Muscle layer of duodenum (tissue), 2 donors: ENCODE data around the gene POLR2L.

Experiments used
- H3K27ac ChIP-seq: one replicate; pipeline ENCODE4 v1.7.0; 2013; ENCODE audit warnings: mild to moderate bottlenecking, low read length
- H3K27me3 ChIP-seq: one replicate; pipeline ENCODE4 v1.7.0; 2013; ENCODE audit warnings: low read depth, mild to moderate bottlenecking, control low read depth, low read length
- H3K36me3 ChIP-seq, 2 donors: one replicate each; pipeline ENCODE4 v1.7.0; 2013; ENCODE audit warnings: low read length in 2 of 2, control low read depth in 1 of 2, mild to moderate bottlenecking in 1 of 2; ENCODE audit not compliant: insufficient read depth in 2 of 2, control insufficient read depth in 1 of 2
- H3K4me1 ChIP-seq, 2 donors: one replicate each; pipeline ENCODE4 v1.7.0; 2013; ENCODE audit warnings: low read length in 2 of 2, mild to moderate bottlenecking in 2 of 2, control low read depth in 1 of 2, moderate library complexity in 1 of 2; ENCODE audit not compliant: insufficient read depth in 2 of 2, control insufficient read depth in 1 of 2
- H3K4me3 ChIP-seq, 2 donors: one replicate each; pipeline ENCODE4 v1.7.0; 2013; ENCODE audit warnings: low read length in 2 of 2, low read depth in 1 of 2, mild to moderate bottlenecking in 1 of 2
- H3K9me3 ChIP-seq, 2 donors: one replicate each; pipeline ENCODE4 v1.7.0; 2013; ENCODE audit warnings: low read length in 2 of 2, control low read depth in 1 of 2, mild to moderate bottlenecking in 1 of 2; ENCODE audit not compliant: control insufficient read depth in 1 of 2
- donor health status: healthy.

Gene POLR2L

GRCh38 chr11:842370-843002, at the start of gene POLR2L, which contains the start of gene TSPAN4:
POLR2L (minus strand) TSS chr11:842529; CDS start chr11:842508, 21 bp downstream.
TSPAN4 (plus strand) TSS chr11:842852; CDS start chr11:850305, 7,453 bp downstream.
- H3K9me3 ChIP-seq: no peaks in the 10 kb centered on the region
- H3K36me3 ChIP-seq: peaks cover 10 to 32% of the 10 kb centered on the region in 2 donors
- H3K27me3 ChIP-seq: no peaks in the 10 kb centered on the region
- H3K4me1 ChIP-seq: peaks cover 11 to 56% of the 10 kb centered on the region in 2 donors
- H3K27ac ChIP-seq: peak within 1 kb of the TSS; percentile 45
- H3K4me3 ChIP-seq: peak within 1 kb of the TSS; percentile 74 to 99

- Histone ChIP-seq H3K9me3 (no peaks in the 10 kb centered on the region), H3K4me1 (no peaks in the 10 kb centered on the region), H3K4me3 (no peak overlapping the region), H3K36me3 (peaks cover 0 to 34% of the 10 kb centered on the region in 2 donors), H3K27ac (no peak overlapping the region), H3K27me3 (no peaks in the 10 kb centered on the region)
Observed at GRCh38 chr11:890794-891540, 48.6 kb upstream of the POLR2L start.

DNA sequence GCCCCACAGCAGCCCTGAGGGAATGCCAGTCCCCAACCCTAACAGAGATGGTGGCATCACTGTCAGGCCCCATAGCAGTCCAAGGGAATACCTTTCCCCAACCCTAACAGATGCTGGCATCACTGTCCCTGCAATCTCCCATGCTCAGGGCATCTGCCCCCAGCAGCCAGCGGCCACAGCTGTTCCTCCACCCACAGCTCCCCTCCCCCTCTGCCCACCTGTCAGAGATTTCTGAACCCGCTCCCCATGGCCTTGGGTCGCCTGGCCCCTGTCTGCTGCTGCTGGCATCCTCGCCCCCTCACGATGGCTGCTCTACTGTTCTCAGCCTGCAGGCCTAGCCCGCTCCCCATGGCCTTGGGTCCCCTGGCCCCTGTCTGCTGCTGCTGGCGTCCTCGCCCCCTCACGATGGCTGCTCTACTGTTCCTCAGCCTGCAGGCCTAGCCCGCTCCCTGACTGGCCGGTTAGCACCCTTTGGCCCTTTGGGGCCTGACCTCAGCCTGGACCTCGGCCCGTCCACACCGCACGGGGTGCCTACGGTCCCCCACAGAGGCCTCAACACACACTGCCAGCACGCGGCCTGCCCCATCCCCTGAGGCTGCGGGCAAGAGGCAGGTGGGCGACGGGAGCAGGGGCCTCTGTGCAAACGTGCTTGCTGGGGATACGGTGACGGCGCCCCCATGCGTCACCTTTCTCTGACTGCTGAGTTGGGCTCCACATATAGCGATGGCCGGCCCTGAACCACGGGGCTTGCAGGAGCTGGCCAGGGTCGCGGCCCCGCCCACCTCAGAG, 47.6 kb upstream of the POLR2L start:
- Histone ChIP-seq H3K4me1 (no peaks in the 10 kb centered on the region), H3K27me3 (no peaks in the 10 kb centered on the region), H3K9me3 (no peaks in the 10 kb centered on the region), H3K36me3 (peaks cover 0 to 34% of the 10 kb centered on the region in 2 donors), H3K4me3 (no peak overlapping the region), H3K27ac (no peak overlapping the region)

DNA sequence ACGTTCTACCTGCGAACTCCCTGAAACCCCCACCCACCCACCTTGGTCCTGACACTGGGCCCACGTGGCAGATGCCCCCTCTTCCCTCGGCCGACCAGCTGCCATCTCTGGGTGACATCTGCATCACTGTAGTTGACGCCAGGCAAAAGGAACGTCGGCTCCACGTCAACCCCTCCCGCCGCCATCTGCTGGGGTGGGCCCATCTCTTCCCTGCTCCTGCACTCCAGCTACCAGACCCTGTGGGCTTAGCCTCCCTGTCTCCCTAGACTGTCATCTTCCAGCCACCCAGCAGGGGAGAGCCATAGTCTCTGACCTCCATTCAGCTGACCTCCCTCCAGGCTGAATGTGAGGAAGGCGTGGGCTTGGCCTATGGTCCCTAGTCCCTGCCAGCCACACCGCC, 46.9 kb upstream of the POLR2L start:
- Histone ChIP-seq H3K4me3 (no peak overlapping the region), H3K36me3 (peaks cover 0 to 34% of the 10 kb centered on the region in 2 donors), H3K27me3 (no peaks in the 10 kb centered on the region), H3K4me1 (no peaks in the 10 kb centered on the region), H3K9me3 (no peaks in the 10 kb centered on the region), H3K27ac (no peak overlapping the region)

GRCh38 chr11:888310-889212, 46.2 kb upstream of the POLR2L start:
- no peaks in the 10 kb centered on the region for H3K27me3 ChIP-seq
- no peak overlapping the region for H3K27ac ChIP-seq
- H3K4me3 ChIP-seq: no peak overlapping the region
- no peaks in the 10 kb centered on the region for H3K9me3 ChIP-seq
- peaks cover 0 to 34% of the 10 kb centered on the region in 2 donors for H3K36me3 ChIP-seq
- H3K4me1 ChIP-seq: no peaks in the 10 kb centered on the region

DNA sequence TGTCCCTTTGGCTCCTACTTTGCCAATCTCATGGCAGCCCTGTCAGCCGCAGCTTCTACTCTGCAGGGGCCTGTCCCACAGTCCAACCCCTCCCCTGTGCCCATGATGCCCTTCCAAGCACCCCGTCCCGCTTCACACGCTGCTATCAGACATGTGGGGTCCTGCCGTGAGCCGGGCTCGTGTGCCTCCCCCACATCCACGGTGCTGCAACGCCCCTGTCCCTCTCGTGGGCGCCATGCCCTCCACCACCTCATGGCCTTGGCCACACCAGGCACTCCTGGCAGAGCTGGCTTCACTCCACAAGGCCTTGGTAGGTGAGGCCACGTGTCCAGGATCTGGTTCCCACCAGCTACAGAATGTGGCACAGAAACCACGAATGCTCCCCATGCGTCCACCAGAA, 45.3 kb upstream of the POLR2L start:
- H3K27ac ChIP-seq: no peak overlapping the region
- H3K36me3 ChIP-seq: peaks cover 0 to 42% of the 10 kb centered on the region in 2 donors
- H3K4me3 ChIP-seq: no peak overlapping the region
- no peaks in the 10 kb centered on the region for H3K4me1 ChIP-seq
- H3K27me3 ChIP-seq: no peaks in the 10 kb centered on the region
- H3K9me3 ChIP-seq: no peaks in the 10 kb centered on the region

DNA sequence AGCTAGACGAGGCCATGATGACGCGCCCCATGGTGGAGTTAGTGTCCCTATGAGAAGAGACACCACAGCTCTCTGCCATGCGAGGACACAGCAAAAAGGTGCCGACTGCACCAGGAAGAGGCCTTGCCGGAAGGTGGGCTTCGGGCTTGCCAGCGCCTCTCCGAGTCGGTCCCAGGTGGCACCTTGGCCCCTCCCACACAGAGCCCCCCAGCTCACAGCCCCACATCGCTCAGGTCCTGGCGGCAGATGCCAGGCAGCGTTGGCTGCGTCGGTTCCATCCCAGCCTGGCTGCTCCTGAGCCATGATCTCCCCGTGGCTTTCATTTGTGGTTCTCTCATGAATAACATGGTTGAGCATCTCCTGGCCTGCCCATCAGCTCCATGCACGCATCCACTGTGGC, 44.2 kb upstream of the POLR2L start:
- no peaks in the 10 kb centered on the region for H3K27me3 ChIP-seq
- no peaks in the 10 kb centered on the region for H3K4me1 ChIP-seq
- no peak overlapping the region for H3K27ac ChIP-seq
- H3K4me3 ChIP-seq: no peak overlapping the region
- peaks cover 0 to 44% of the 10 kb centered on the region in 2 donors for H3K36me3 ChIP-seq
- H3K9me3 ChIP-seq: no peaks in the 10 kb centered on the region

DNA sequence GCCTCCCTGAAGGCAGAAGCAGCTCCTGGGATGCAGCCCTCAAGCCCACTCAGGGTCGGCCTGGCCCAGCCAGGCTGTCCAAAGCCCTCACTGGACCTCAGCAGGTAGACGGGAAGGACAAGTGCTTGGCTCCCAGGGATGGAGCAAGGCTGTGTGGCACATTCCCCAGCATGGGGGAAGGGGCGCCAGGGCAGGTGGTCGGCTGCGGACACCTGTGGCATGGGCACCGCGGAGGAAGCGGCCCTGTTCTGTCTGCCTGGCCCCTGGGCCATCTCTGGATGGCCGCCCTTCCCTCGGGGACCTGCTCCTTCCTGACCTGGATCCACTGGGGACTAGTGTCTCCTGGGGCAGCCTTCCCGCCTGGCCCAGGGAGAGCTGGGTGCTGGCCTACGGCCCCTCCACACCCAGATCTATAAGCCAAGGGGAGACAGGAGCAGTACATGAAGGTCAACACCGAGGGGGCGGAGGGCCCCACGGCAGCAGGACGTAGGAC, 42.3 kb upstream of the POLR2L start:
- H3K27ac ChIP-seq: no peak overlapping the region

DNA sequence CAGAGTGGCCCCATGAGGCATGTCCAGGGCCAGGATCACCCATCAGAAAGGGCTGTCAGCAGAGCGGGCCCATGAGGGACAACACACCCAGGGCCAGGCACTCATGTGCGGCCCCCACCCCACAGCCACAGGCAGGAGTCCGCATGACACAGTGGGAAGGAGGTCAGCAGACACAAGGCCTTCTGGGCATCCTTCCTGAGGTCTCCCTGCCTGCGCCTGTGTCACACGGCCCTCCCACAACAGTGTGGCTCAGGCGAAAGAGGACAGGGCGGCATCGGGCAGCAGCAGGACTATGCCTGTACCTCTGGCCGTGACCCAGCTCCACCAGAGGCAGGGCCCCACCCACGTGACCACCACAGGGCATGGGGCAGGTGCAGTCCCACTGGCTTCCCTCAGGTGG, 41.2 kb upstream of the POLR2L start:
- no peak overlapping the region for H3K4me3 ChIP-seq
- peaks cover 0 to 51% of the 10 kb centered on the region in 2 donors for H3K36me3 ChIP-seq
- H3K9me3 ChIP-seq: no peaks in the 10 kb centered on the region
- H3K27me3 ChIP-seq: no peaks in the 10 kb centered on the region
- H3K4me1 ChIP-seq: no peaks in the 10 kb centered on the region
- H3K27ac ChIP-seq: no peak overlapping the region

More for the DNA sequence above, 42.3 kb upstream of the POLR2L start:
- Histone ChIP-seq H3K36me3 (peaks cover 0 to 54% of the 10 kb centered on the region in 2 donors), H3K4me1 (no peaks in the 10 kb centered on the region), H3K9me3 (no peaks in the 10 kb centered on the region), H3K27me3 (no peaks in the 10 kb centered on the region), H3K4me3 (no peak overlapping the region)

DNA sequence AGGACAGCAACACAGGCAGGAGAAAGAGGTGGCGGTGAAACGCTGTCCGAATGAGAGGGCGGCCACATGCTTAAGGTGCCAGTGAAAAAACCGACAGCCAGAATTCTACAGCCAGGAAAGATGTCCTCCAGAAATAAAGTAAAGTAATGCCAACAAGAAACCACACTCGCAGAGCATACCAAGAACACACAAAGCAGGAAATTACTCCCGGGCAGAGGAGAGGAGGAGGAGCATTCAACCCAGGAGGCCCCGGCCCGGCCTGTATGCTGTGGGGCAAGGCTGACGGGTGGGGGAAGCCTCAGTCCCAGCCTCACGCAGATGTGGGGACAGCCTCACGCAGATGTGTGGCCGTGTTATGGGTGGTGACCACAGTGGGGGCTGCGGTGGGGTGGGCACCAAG, 40.3 kb upstream of the POLR2L start:
- H3K27me3 ChIP-seq: no peaks in the 10 kb centered on the region
- no peaks in the 10 kb centered on the region for H3K4me1 ChIP-seq

More for the DNA sequence above, 40.3 kb upstream of the POLR2L start:
- peaks cover 0 to 43% of the 10 kb centered on the region in 2 donors for H3K36me3 ChIP-seq
- H3K27ac ChIP-seq: no peak overlapping the region
- no peaks in the 10 kb centered on the region for H3K9me3 ChIP-seq
- H3K4me3 ChIP-seq: no peak overlapping the region
